LNCAP (cell line): Measurements from ENCODE around the gene NPTX2.

Source experiments
- CTCF ChIP-seq: fragments of 450-650 bp; IDR thresholded peaks from 2 replicates; pipeline ENCODE4 v1.5.1; 2017; ENCODE audit warnings: mild to moderate bottlenecking

The NPTX2 gene

GRCh38 chr7:98659756-98660155, 42.7 kb downstream of the NPTX2 start:
- no peak for TF ChIP-seq CTCF

DNA sequence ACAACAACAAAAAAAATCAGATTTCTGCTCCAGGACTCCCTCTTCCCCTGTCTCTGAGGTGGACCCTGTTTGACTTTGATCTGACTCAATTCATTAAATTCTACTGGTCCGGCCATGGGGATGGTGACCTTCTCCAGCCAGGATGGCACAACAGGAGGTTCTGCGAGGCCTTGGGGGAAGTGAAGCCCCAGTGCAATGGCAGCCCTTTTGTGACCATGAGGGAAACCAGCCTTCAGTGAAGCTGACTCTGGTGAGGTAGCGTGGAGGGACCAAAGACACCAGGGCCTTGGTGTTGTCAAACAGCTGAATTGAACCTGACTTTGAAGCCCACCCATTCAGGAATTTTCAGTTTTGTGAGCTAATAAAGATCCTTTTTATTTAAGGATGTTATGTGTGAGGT, 44.5 kb downstream of the NPTX2 start:
- TF ChIP-seq CTCF: no peak

- TF ChIP-seq CTCF: no peak
Observed at GRCh38 chr7:98662289-98662688, 45.2 kb downstream of the NPTX2 start.

- TF ChIP-seq CTCF: no peak
Observed at GRCh38 chr7:98664882-98665281, 47.8 kb downstream of the NPTX2 start.

DNA sequence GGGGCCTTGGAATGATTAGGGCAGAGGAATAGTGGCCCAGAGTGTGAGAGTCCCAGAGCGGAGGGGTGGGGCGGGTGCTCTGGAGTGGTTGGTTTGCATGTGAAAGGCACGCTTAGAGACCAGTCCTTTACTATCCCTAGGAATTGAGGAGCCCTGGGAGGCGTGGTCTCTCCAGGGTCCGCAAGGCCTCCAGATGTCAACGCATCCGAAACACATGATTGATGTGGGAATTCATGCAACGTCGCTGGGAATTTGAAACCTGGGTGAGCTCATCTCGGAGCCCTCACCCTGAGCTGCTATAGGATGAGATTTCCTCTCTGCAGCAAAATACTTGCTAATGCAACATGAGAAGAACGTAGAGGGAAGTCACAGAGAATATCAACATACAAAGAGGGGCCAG, 51.2 kb downstream of the NPTX2 start:
- no peak for TF ChIP-seq CTCF

GRCh38 chr7:98669329-98670000, 52.4 kb downstream of the NPTX2 start:
- TF ChIP-seq CTCF: no peak

DNA sequence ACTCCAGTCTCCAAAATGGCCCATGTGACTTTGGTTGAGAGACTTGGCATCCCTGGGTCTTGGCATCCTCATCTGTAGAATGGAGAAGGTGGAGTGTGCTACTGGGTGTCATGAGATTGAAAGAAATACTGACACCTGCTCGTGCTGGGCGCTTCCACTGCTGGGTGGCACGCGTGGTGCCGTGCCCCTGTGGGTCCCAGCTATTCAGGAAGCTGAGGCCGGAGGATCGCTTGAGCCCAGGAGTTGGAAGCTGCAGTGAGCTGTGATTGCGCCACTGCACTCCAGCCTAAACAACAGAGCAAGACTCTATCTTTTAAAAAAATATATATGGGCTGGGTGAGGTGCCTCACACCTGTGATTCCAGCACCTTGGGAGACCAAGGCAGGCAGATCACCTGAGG, 53.1 kb downstream of the NPTX2 start:
- TF ChIP-seq CTCF: no peak

- TF ChIP-seq CTCF: no peak
Observed at GRCh38 chr7:98671733-98672331, 54.7 kb downstream of the NPTX2 start.
